Measurements from ENCODE around the gene MEGF9.

MEGF9 gene

DNA sequence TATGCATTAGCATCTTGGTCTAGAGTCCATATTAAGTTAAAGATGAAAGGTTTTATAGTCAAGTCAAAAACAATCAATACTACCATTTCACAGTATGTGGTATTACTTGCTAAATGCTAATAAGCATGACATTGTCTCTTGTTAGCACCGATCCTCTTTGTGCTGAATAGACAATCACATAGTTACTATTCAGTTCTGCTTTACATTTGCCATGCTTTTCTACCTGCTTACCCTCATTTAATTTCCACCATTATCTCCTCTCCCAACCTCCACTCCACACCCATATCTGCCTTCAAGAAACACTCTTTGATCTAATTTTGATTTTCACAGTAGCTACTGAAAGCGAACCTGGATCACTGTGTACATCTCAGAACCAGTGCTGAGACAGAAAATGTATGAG is 16.8 kb downstream of the MEGF9 start:
- no peak overlapping the region for H3K4me3 ChIP-seq (ENCODE audit: low read depth, low read length, poor library complexity, severe bottlenecking)
- H3K27ac ChIP-seq (ENCODE audit: low read depth, low read length, poor library complexity, severe bottlenecking), result no peak overlapping the region
- no peaks in the 10 kb centered on the region for H4K20me1 ChIP-seq (ENCODE audit: insufficient read depth, low read length)
- no peaks in the 10 kb centered on the region for H3F3A ChIP-seq (ENCODE audit: insufficient read depth, low read length)
- TF ChIP-seq EZH2 (IDR thresholded peaks at IDR 0.05; ENCODE audit: borderline replicate concordance, low read length), result no peak
- TF ChIP-seq, protein P1, sequence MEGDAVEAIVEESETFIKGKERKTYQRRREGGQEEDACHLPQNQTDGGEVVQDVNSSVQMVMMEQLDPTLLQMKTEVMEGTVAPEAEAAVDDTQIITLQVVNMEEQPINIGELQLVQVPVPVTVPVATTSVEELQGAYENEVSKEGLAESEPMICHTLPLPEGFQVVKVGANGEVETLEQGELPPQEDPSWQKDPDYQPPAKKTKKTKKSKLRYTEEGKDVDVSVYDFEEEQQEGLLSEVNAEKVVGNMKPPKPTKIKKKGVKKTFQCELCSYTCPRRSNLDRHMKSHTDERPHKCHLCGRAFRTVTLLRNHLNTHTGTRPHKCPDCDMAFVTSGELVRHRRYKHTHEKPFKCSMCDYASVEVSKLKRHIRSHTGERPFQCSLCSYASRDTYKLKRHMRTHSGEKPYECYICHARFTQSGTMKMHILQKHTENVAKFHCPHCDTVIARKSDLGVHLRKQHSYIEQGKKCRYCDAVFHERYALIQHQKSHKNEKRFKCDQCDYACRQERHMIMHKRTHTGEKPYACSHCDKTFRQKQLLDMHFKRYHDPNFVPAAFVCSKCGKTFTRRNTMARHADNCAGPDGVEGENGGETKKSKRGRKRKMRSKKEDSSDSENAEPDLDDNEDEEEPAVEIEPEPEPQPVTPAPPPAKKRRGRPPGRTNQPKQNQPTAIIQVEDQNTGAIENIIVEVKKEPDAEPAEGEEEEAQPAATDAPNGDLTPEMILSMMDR (IDR thresholded peaks at IDR 0.05; ENCODE audit: low read length), result no peak
- H3K9me3 ChIP-seq (ENCODE audit: low read length), result no peaks in the 10 kb centered on the region
- no peaks in the 10 kb centered on the region for H3K9me2 ChIP-seq (ENCODE audit: low read depth, low read length)
- H3K4me2 ChIP-seq (ENCODE audit: low read length), result no peak overlapping the region
- peaks cover 11% of the 10 kb centered on the region for H3K4me1 ChIP-seq (ENCODE audit: insufficient read depth, low read length, severe bottlenecking)
- no peak overlapping the region for H2AFZ ChIP-seq (ENCODE audit: low read length)
- no peaks in the 10 kb centered on the region for H3K79me2 ChIP-seq (ENCODE audit: insufficient read depth, low read length)
- no peaks in the 10 kb centered on the region for H3K36me3 ChIP-seq (ENCODE audit: insufficient read depth, low read length)
- no peaks in the 10 kb centered on the region for H3K27me3 ChIP-seq (ENCODE audit: insufficient read depth, low read length)
- no peak overlapping the region for H3K9ac ChIP-seq (ENCODE audit: low read length)

DNA sequence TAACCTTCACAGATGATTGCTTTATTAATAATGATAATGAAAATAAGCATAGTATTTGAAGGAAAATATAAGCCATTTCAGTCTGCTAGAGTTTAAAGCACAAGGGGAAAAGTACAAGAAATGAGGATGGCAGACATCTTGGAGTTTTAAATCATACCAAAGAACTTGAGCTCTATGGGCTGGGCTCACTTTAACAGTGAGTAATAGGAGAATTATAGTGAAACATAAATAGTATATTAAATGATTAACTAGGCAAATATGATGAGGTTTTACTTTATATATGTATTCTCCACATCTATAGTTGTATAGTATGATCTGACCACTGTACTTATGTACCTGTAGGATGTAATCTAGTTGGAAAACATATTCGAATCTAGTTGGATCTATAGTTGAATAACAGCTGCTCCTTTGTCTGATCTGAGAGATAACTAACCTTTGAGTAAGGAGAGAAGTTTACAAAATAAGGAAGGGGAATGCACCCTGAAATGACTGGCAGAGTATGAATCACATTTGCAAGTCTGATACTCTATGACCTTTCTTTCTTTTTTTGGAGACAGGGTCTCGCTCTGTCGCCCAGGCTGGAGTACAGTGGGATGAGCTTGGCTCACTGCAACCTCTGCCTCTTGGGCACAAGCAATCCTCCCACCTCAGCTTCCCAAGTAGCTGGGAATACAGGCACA is 17.6 kb downstream of the MEGF9 start:
- Histone ChIP-seq H3K4me3 (ENCODE audit: low read depth, low read length, poor library complexity, severe bottlenecking) (no peak overlapping the region), H2AFZ (ENCODE audit: low read length) (no peak overlapping the region), H3K79me2 (ENCODE audit: insufficient read depth, low read length) (no peaks in the 10 kb centered on the region), H3K27ac (ENCODE audit: low read depth, low read length, poor library complexity, severe bottlenecking) (no peak overlapping the region), H4K20me1 (ENCODE audit: insufficient read depth, low read length) (no peaks in the 10 kb centered on the region), H3F3A (ENCODE audit: insufficient read depth, low read length) (no peaks in the 10 kb centered on the region), H3K4me1 (ENCODE audit: insufficient read depth, low read length, severe bottlenecking) (peaks cover 11% of the 10 kb centered on the region), H3K9me3 (ENCODE audit: low read length) (no peaks in the 10 kb centered on the region), H3K27me3 (ENCODE audit: insufficient read depth, low read length) (no peaks in the 10 kb centered on the region), H3K9ac (ENCODE audit: low read length) (no peak overlapping the region), H3K4me2 (ENCODE audit: low read length) (no peak overlapping the region), H3K9me2 (ENCODE audit: low read depth, low read length) (no peaks in the 10 kb centered on the region), H3K36me3 (ENCODE audit: insufficient read depth, low read length) (no peaks in the 10 kb centered on the region)
- TF ChIP-seq, protein P1 (IDR thresholded peaks at IDR 0.05; ENCODE audit: low read length), result no peak

GRCh38 chr9:120694559-120694958 is 19.7 kb downstream of the MEGF9 start:
- Histone ChIP-seq H3K4me1 (ENCODE audit: insufficient read depth, low read length, severe bottlenecking) (peaks cover 11% of the 10 kb centered on the region), H3K36me3 (ENCODE audit: insufficient read depth, low read length) (no peaks in the 10 kb centered on the region), H3K27me3 (ENCODE audit: insufficient read depth, low read length) (no peaks in the 10 kb centered on the region), H3K9me3 (ENCODE audit: low read length) (no peaks in the 10 kb centered on the region), H3F3A (ENCODE audit: insufficient read depth, low read length) (no peaks in the 10 kb centered on the region), H3K9me2 (ENCODE audit: low read depth, low read length) (no peaks in the 10 kb centered on the region), H4K20me1 (ENCODE audit: insufficient read depth, low read length) (no peaks in the 10 kb centered on the region), H3K4me2 (ENCODE audit: low read length) (no peak overlapping the region), H3K27ac (ENCODE audit: low read depth, low read length, poor library complexity, severe bottlenecking) (no peak overlapping the region), H3K79me2 (ENCODE audit: insufficient read depth, low read length) (no peaks in the 10 kb centered on the region), H3K4me3 (ENCODE audit: low read depth, low read length, poor library complexity, severe bottlenecking) (no peak overlapping the region), H2AFZ (ENCODE audit: low read length) (no peak overlapping the region), H3K9ac (ENCODE audit: low read length) (no peak overlapping the region)
- TF ChIP-seq EZH2 (IDR thresholded peaks at IDR 0.05; ENCODE audit: borderline replicate concordance, low read length), result no peak
- TF ChIP-seq, protein P1 (IDR thresholded peaks at IDR 0.05; ENCODE audit: low read length), result no peak

Measured in OCI-LY1 (cell line).